Panc1 (cell line): ENCODE results near the gene VASP.

ENCODE experiments used
- CTCF ChIP-seq: fragments of 450-650 bp; IDR thresholded peaks from 2 replicates; pipeline ENCODE4 v1.5.1; 2017; ENCODE audit warnings: mild to moderate bottlenecking
- POLR2AphosphoS5 ChIP-seq: IDR thresholded peaks from 2 replicates; pipeline ENCODE4 v1.6.1; 2012; ENCODE audit warnings: mild to moderate bottlenecking, low read depth, low read length, moderate library complexity
- REST ChIP-seq, 2 experiments: IDR thresholded peaks; 2 replicates each; pipeline ENCODE4 v1.6.1; 2011 to 2012; ENCODE audit warnings: low read depth in 2 of 2, control low read depth in 1 of 2, low read length in 1 of 2, mild to moderate bottlenecking in 1 of 2, moderate library complexity in 1 of 2; ENCODE audit not compliant: insufficient read depth in 1 of 2
- TCF7L2 ChIP-seq: IDR thresholded peaks from 2 replicates; pipeline ENCODE4 v1.6.1; 2011; ENCODE audit warnings: mild to moderate bottlenecking, low read depth, low read length, inconsistent platforms

- TF ChIP-seq CTCF (no peak), REST (IDR thresholded peaks at IDR 0.05; ENCODE audit: insufficient read depth in 1 of 2, low read depth in 2 of 2, low read length in 1 of 2) (no peak), POLR2AphosphoS5 (no peak), TCF7L2 (no peak)
Observed at GRCh38 chr19:45527731-45528130, 20.5 kb downstream of the VASP start.
